Upper lobe of left lung (tissue), 6 donors: ENCODE results near the gene MARVELD2. TPM values are rescaled to one million over a fixed set of nuclear protein-coding genes. Genes with fewer than 3 reads are reported as not detected.

Source experiments
- ATAC-seq, 2 donors: fragments of 200-7000 bp; cut with Tn5 transposase; one replicate each; pipeline ENCODE4 v1.9.1; 2022; ENCODE audit warnings: mild to moderate bottlenecking in 2 of 2, moderate library complexity in 2 of 2; ENCODE audit not compliant: low FRiP score in 2 of 2
- DNase-seq, 2 donors: peaks; one replicate each; pipeline ENCODE4 v3.0.0-alpha.2; 2019 to 2020
- H3K27ac ChIP-seq, 4 donors: fragments of 200-600 bp; sonication (generic); one replicate each; pipeline ENCODE4 v1.5.1; 2016 to 2019
- H3K27me3 ChIP-seq, 4 donors: fragments of 200-600 bp; sonication (generic); one replicate each; pipeline ENCODE4 v1.5.1; 2017 to 2019
- H3K36me3 ChIP-seq, 4 donors: fragments of 200-600 bp; sonication (generic); one replicate each; pipeline ENCODE4 v1.5.1; 2016 to 2019
- H3K4me1 ChIP-seq, 4 donors: fragments of 200-600 bp; sonication (generic); one replicate each; pipeline ENCODE4 v1.5.1; 2018 to 2019
- H3K4me3 ChIP-seq, 4 donors: fragments of 200-600 bp; sonication (generic); one replicate each; pipeline ENCODE4 v1.5.1; 2017 to 2019; ENCODE audit warnings: mild to moderate bottlenecking in 2 of 4, moderate library complexity in 1 of 4
- H3K9me3 ChIP-seq, 4 donors: fragments of 200-600 bp; sonication (generic); one replicate each; pipeline ENCODE4 v1.5.1; 2018 to 2019
- CTCF ChIP-seq, 6 experiments: fragments of 450-650 bp in 4 of 6; fragments of 200-600 bp in 2 of 6; sonication (generic) in 2 of 6; IDR thresholded peaks; one replicate each; pipeline ENCODE4 v1.5.1; 2016 to 2019; ENCODE audit warnings: antibody characterized with exemption in 6 of 6
- EP300 ChIP-seq, 4 donors: sonication (generic); formaldehyde crosslinking; IDR thresholded peaks; one replicate each; pipeline ENCODE4 v1.5.1; 2017; ENCODE audit warnings: antibody characterized with exemption in 4 of 4, control low read depth in 2 of 4
- POLR2A ChIP-seq, 4 donors: fragments of 450-650 bp; IDR thresholded peaks; one replicate each; pipeline ENCODE4 v1.5.1; 2016 to 2017; ENCODE audit warnings: antibody characterized with exemption in 4 of 4, mild to moderate bottlenecking in 2 of 4
- POLR2AphosphoS5 ChIP-seq, 2 donors: sonication (generic); formaldehyde crosslinking; IDR thresholded peaks; one replicate each; pipeline ENCODE4 v1.5.1; 2017; ENCODE audit warnings: antibody characterized with exemption in 2 of 2
- WGBS, 2 donors: methylation state at CpG; one replicate each; pipeline ENCODE4 v1.1.5; 2017 to 2018; 5-methylcytosine and 5-hydroxymethylcytosine counted together
- small RNA-seq, 4 donors: library from RNA; depleted of rRNA; stranded (forward); fragments of <200 nt; gene quantifications; one replicate each; pipeline ENCODE3, GENCODE V24; 2016
- total RNA-seq, 6 donors: library from RNA; depleted of rRNA in 4 of 6; stranded (reverse); fragments of >200 nt in 4 of 6; gene quantifications; one replicate each; pipeline versions ENCODE4 v1.1.0 to v1.2.1, GENCODE V29; 2016 to 2021
- donor health status: DM: no; HTN: no; CAD: no; lungs with moderate emphysema.
- donor health status: DM: no; HTN: yes; CAD: no; lungs with severe emphysema.

Gene MARVELD2
- total RNA-seq, 6 donors from 2014 or later = 12.5 to 37.2 (median 25.7) TPM

GRCh38 chr5:69491838-69492390, 77.0 kb downstream of the MARVELD2 start:
- H3K4me3 ChIP-seq = peak overlapping the region; percentile 54 to 93 (median 70)
- H3K27ac ChIP-seq = peak overlapping the region; percentile 90 to 96 (median 92)
- H3K36me3 ChIP-seq = no peaks in the 10 kb centered on the region
- no peaks in the 10 kb centered on the region for H3K9me3 ChIP-seq
- DNase-seq (no peak), ATAC-seq (no peak)
- TF ChIP-seq EP300 (IDR thresholded peaks at IDR 0.05) (no peak), CTCF (IDR thresholded peaks at IDR 0.05) (no peak), POLR2A (IDR thresholded peaks at IDR 0.05) (no peak), POLR2AphosphoS5 (IDR thresholded peaks at IDR 0.05) (no peak)
- H3K27me3 ChIP-seq = peaks cover 0 to 8% (median 2%) of the 10 kb centered on the region in 4 donors
- H3K4me1 ChIP-seq = peaks cover 8 to 53% (median 24%) of the 10 kb centered on the region in 4 donors
- 13 to 16% methylated on average over 14 to 17 of the region's 17 CpGs for WGBS, 2 donors

GRCh38 chr5:69492391-69492922, 77.5 kb downstream of the MARVELD2 start, which contains the start of gene OCLN:
Gene OCLN (plus strand): TSS chr5:69492790. CDS start chr5:69504245, 11,455 bp downstream.
- Histone ChIP-seq H3K27me3 (peaks cover 0 to 8% (median 2%) of the 10 kb centered on the region in 4 donors), H3K9me3 (no peaks in the 10 kb centered on the region), H3K27ac (peak within 1 kb of the TSS; percentile 90 to 96 (median 92)), H3K36me3 (no peaks in the 10 kb centered on the region), H3K4me3 (peak within 1 kb of the TSS; percentile 54 to 93 (median 70)), H3K4me1 (peaks cover 10 to 59% (median 25%) of the 10 kb centered on the region in 4 donors)
- ATAC-seq (peak; percentile 79 to 93), DNase-seq (peak; percentile 77 to 93)
- TF ChIP-seq POLR2A (IDR thresholded peaks at IDR 0.05) = peak in 3 of 4 donors; percentile 83 to 94 (median 90)
- TF ChIP-seq EP300 (IDR thresholded peaks at IDR 0.05) = no peak
- TF ChIP-seq POLR2AphosphoS5 (IDR thresholded peaks at IDR 0.05) = peak; percentile 67 to 85
- TF ChIP-seq CTCF (IDR thresholded peaks at IDR 0.05) = peak in 2 of 6 experiments; percentile 40 to 59
- WGBS, 2 donors = 0 to 2% methylated on average over 21 to 49 of the region's 56 CpGs

GRCh38 chr5:69492923-69493395, 78.0 kb downstream of the MARVELD2 start:
- Histone ChIP-seq H3K27ac (peak overlapping the region; percentile 90 to 96 (median 92)), H3K9me3 (no peaks in the 10 kb centered on the region), H3K36me3 (no peaks in the 10 kb centered on the region), H3K27me3 (peaks cover 0 to 8% (median 2%) of the 10 kb centered on the region in 4 donors), H3K4me1 (peaks cover 12 to 60% (median 26%) of the 10 kb centered on the region in 4 donors), H3K4me3 (peak overlapping the region; percentile 54 to 93 (median 70))
- ATAC-seq = peak; percentile 43 to 45
- no peak for DNase-seq
- no peak for TF ChIP-seq POLR2AphosphoS5 (IDR thresholded peaks at IDR 0.05)
- TF ChIP-seq POLR2A (IDR thresholded peaks at IDR 0.05) = peak in 1 of 4 donors; percentile 40
- WGBS, 2 donors = 0 to 3% methylated on average over 5 to 27 of the region's 42 CpGs

- WGBS, 2 donors = 3% methylated on average over 13 to 22 of the region's 62 CpGs
- Histone ChIP-seq H3K4me1 (peaks cover 13 to 60% (median 31%) of the 10 kb centered on the region in 4 donors), H3K4me3 (peak overlapping the region; percentile 54 to 93 (median 70)), H3K27ac (peak overlapping the region; percentile 90 to 96 (median 92)), H3K9me3 (no peaks in the 10 kb centered on the region), H3K36me3 (no peaks in the 10 kb centered on the region), H3K27me3 (peaks cover 0 to 8% (median 2%) of the 10 kb centered on the region in 4 donors)
- peak; percentile 55 to 91 for DNase-seq
- ATAC-seq = peak; percentile 62 to 68
- TF ChIP-seq POLR2AphosphoS5 (IDR thresholded peaks at IDR 0.05) (peak in 1 of 2 donors; percentile 3), CTCF (IDR thresholded peaks at IDR 0.05) (no peak), POLR2A (IDR thresholded peaks at IDR 0.05) (peak in 1 of 4 donors; percentile 51), EP300 (IDR thresholded peaks at IDR 0.05) (no peak)
Measured at GRCh38 chr5:69493396-69494133, 78.6 kb downstream of the MARVELD2 start.

Small RNA genes lying within 50 kb of the gene (small RNA-seq; reads per million reads assigned to genes)
- gene RN7SL616P = 0 reads per million in 4 donors
- 0 reads per million in 4 donors for gene RPS27P14

Other genes with a start within 250 kb of the MARVELD2 start
- 1 to 10 TPM; 2.1 to 9.8 (median 5.6) TPM for gene CCNB1, start 248.0 kb upstream of the MARVELD2 start, total RNA-seq
- gene CENPH, start 225.5 kb upstream of the MARVELD2 start, total RNA-seq = 1 to 10 TPM; 1.8 to 3.3 (median 2.4) TPM
- 10 to 100 TPM in 5 of 6 donors, 1 to 10 TPM in 1; 8.3 to 36.4 (median 22.1) TPM for gene CDK7, start 180.2 kb upstream of the MARVELD2 start, total RNA-seq
- gene CCDC125, start 82.3 kb upstream of the MARVELD2 start, total RNA-seq = 10 to 100 TPM in 3 of 6 donors, 1 to 10 TPM in 3; 5.2 to 21.3 (median 11.3) TPM
- gene AK6, start 45.6 kb upstream of the MARVELD2 start, total RNA-seq = 10 to 100 TPM in 4 of 6 donors, 1 to 10 TPM in 2; 7.2 to 31.8 (median 18.2) TPM
- 10 to 100 TPM; 25.9 to 59.7 (median 38.2) TPM for gene TAF9, start 45.6 kb upstream of the MARVELD2 start, total RNA-seq
- 10 to 100 TPM; 15.2 to 27.2 (median 17.9) TPM for gene RAD17, start 45.3 kb upstream of the MARVELD2 start, total RNA-seq
- gene OCLN, start 77.7 kb downstream of the MARVELD2 start, total RNA-seq = 100 to 1,000 TPM in 3 of 6 donors, 10 to 100 TPM in 3; 66.4 to 277 (median 109) TPM
- 10 to 100 TPM; 28.4 to 56.6 (median 33.4) TPM for gene GTF2H2C, start 145.1 kb downstream of the MARVELD2 start, total RNA-seq